Liver (tissue), 9 donors: ENCODE results near the gene CCDC178. TPM values are rescaled to one million over a fixed set of nuclear protein-coding genes. Genes with fewer than 3 reads are reported as not detected.

ENCODE experiments used
- DNase-seq: peaks from one replicate; pipeline ENCODE4 v3.0.0-alpha.2; 2017; ENCODE audit warnings: low spot score
- H3K27ac ChIP-seq, 2 donors: one replicate each; pipeline ENCODE4 v1.7.0; 2013; ENCODE audit warnings: inconsistent platforms in 2 of 2, low read length in 2 of 2, control low read depth in 1 of 2, low read depth in 1 of 2, mild to moderate bottlenecking in 1 of 2
- H3K27me3 ChIP-seq, 4 donors: one replicate each; pipeline versions ENCODE4 v1.6.1 to v1.7.0; 2013; ENCODE audit warnings: low read length in 3 of 4, inconsistent platforms in 1 of 4, mild to moderate bottlenecking in 1 of 4, moderate library complexity in 1 of 4; ENCODE audit not compliant: control insufficient read depth in 4 of 4, insufficient read depth in 4 of 4
- H3K36me3 ChIP-seq, 4 donors: one replicate each; pipeline versions ENCODE4 v1.6.1 to v1.7.0; 2013; ENCODE audit warnings: low read length in 3 of 4, mild to moderate bottlenecking in 3 of 4, low read depth in 1 of 4, moderate library complexity in 1 of 4; ENCODE audit not compliant: control insufficient read depth in 4 of 4, insufficient read depth in 3 of 4
- H3K4me1 ChIP-seq, 4 donors: one replicate each; pipeline versions ENCODE4 v1.6.1 to v1.7.0; 2013; ENCODE audit warnings: low read length in 3 of 4, mild to moderate bottlenecking in 3 of 4, moderate library complexity in 1 of 4; ENCODE audit not compliant: control insufficient read depth in 4 of 4, insufficient read depth in 4 of 4
- H3K4me3 ChIP-seq, 3 donors: one replicate each; pipeline versions ENCODE4 v1.6.1 to v1.7.0; 2013; ENCODE audit warnings: low read length in 3 of 3, control low read depth in 1 of 3, low read depth in 1 of 3, mild to moderate bottlenecking in 1 of 3
- H3K9ac ChIP-seq, 2 donors: one replicate each; pipeline ENCODE4 v1.7.0; 2013; ENCODE audit warnings: low read length in 2 of 2, mild to moderate bottlenecking in 2 of 2, moderate library complexity in 2 of 2, control low read depth in 1 of 2, low read depth in 1 of 2
- H3K9me3 ChIP-seq, 4 donors: one replicate each; pipeline versions ENCODE4 v1.6.1 to v1.7.0; 2013; ENCODE audit warnings: low read length in 3 of 4; ENCODE audit not compliant: control insufficient read depth in 4 of 4
- EGR1 ChIP-seq, 2 donors: IDR thresholded peaks; 2 replicates each; pipeline ENCODE4 v1.6.1; 2016 to 2018; ENCODE audit warnings: antibody characterized with exemption in 2 of 2, low read depth in 2 of 2
- FOXA1 ChIP-seq: IDR thresholded peaks from 2 replicates; pipeline ENCODE4 v1.6.1; 2016; ENCODE audit warnings: antibody characterized with exemption
- FOXA2 ChIP-seq: IDR thresholded peaks from 2 replicates; pipeline ENCODE4 v1.6.1; 2016; ENCODE audit warnings: antibody characterized with exemption
- GABPA ChIP-seq, 2 donors: IDR thresholded peaks in 1 of 2; conservative IDR thresholded peaks in 1 of 2; 2 replicates each; pipeline ENCODE4 v1.6.1; 2016; ENCODE audit warnings: antibody characterized with exemption in 2 of 2, mild to moderate bottlenecking in 1 of 2, moderate library complexity in 1 of 2
- HNF4A ChIP-seq, 2 donors: conservative IDR thresholded peaks; 2 replicates each; pipeline ENCODE4 v1.6.1; 2016; ENCODE audit warnings: antibody characterized with exemption in 2 of 2, mild to moderate bottlenecking in 2 of 2
- HNF4G ChIP-seq: IDR thresholded peaks from 2 replicates; pipeline ENCODE4 v1.6.1; 2016; ENCODE audit warnings: antibody characterized with exemption
- JUND ChIP-seq, 2 donors: IDR thresholded peaks; 2 replicates each; pipeline ENCODE4 v1.6.1; 2016; ENCODE audit warnings: antibody characterized with exemption in 2 of 2
- NR2F2 ChIP-seq: IDR thresholded peaks from 2 replicates; pipeline ENCODE4 v1.6.1; 2016; ENCODE audit warnings: antibody characterized with exemption
- RAD21 ChIP-seq, 2 donors: IDR thresholded peaks; 2 replicates each; pipeline ENCODE4 v1.6.1; 2016; ENCODE audit warnings: antibody characterized with exemption in 2 of 2, mild to moderate bottlenecking in 2 of 2
- RXRA ChIP-seq, 2 donors: IDR thresholded peaks; 2 replicates each; pipeline ENCODE4 v1.6.1; 2017 to 2018; ENCODE audit warnings: antibody characterized with exemption in 2 of 2, mild to moderate bottlenecking in 1 of 2
- SP1 ChIP-seq: IDR thresholded peaks from 2 replicates; pipeline ENCODE4 v1.6.1; 2018; ENCODE audit warnings: antibody characterized with exemption, mild to moderate bottlenecking
- TAF1 ChIP-seq: conservative IDR thresholded peaks from 2 replicates; pipeline ENCODE4 v1.6.1; 2016; ENCODE audit warnings: antibody characterized with exemption, mild to moderate bottlenecking
- YY1 ChIP-seq: IDR thresholded peaks from 2 replicates; pipeline ENCODE4 v1.6.1; 2016; ENCODE audit warnings: antibody characterized with exemption, mild to moderate bottlenecking
- WGBS: extraction: QIAGEN DNeasy Blood & Tissue Kit; methylation state at CpG from one replicate; pipeline ENCODE4 v1.1.7; 2013; 5-methylcytosine and 5-hydroxymethylcytosine counted together
- polyA plus RNA-seq, 2 donors: library from polyadenylated mRNA; stranded (reverse) in 1 of 2; unstranded in 1 of 2; fragments of 200-250 nt in 1 of 2; fragments of >200 nt in 1 of 2; fragmentation: Nextera tagmentation in 1 of 2; extraction: Ambion mirVana in 1 of 2; gene quantifications; one replicate each; pipeline versions ENCODE4 v1.2.1 to v1.2.3, GENCODE V29; 2013 to 2015
- total RNA-seq, 2 donors: library from RNA; depleted of rRNA; stranded (reverse); fragments of >200 nt; gene quantifications; one replicate each; pipeline ENCODE4 v1.2.3, GENCODE V29; 2014
- TF ChIP-seq, protein P1 (sequence below): fragments of 150-350 bp; IDR thresholded peaks from 2 replicates; pipeline ENCODE4 v1.5.1; 2017; ENCODE audit warnings: improper control_type of control experiment, low read depth, low read length; ENCODE audit not compliant: missing input control
- TF ChIP-seq, protein P2 (sequence below): IDR thresholded peaks from 2 replicates; pipeline ENCODE4 v1.6.1; 2016; ENCODE audit warnings: antibody characterized with exemption
- TF ChIP-seq, protein P3 (sequence below): IDR thresholded peaks from 2 replicates; pipeline ENCODE4 v1.6.1; 2016; ENCODE audit warnings: antibody characterized with exemption, mild to moderate bottlenecking
- TF ChIP-seq, protein P4 (sequence below): IDR thresholded peaks from 2 replicates; pipeline ENCODE4 v1.6.1; 2016; ENCODE audit warnings: antibody characterized with exemption
- donor health status: healthy.
- donor health status: healthy.
- donor health status: healthy.
- donor health status: healthy.
- donor health status: healthy.

Gene CCDC178
- total and polyA plus RNA-seq, 4 donors = not detected

DNA sequence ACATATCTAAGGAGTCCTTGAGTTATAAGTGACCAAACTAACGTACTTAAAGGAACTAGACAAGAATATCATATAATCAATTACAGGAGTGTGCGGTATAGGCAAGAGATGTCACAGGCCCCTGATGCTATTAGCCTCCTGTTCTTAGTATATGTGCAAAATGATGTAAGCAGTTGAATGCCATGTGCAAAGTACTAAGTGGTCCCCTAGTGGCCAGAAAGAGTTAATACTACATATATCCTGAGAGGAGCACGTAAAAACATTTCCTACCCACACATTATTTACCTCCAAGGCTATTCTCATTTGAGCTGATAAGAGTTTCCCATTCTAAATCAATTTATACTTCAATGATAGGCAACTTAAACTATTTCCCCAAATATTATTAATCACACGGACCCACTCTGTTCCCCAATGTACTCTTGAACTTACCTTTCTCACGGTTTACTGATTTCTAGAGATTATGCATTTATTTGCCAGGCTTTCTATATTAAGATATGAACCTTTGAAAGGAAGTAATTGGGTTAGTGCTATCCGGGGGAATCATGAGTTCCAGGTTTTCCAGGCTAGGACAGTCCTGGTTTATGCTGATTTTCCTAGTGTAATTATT is 509.7 kb downstream of the CCDC178 start:
- DNase-seq = no peak
- Histone ChIP-seq H3K4me1 (no peaks in the 10 kb centered on the region), H3K9me3 (no peaks in the 10 kb centered on the region), H3K27ac (no peak overlapping the region), H3K36me3 (no peaks in the 10 kb centered on the region), H3K4me3 (no peak overlapping the region), H3K27me3 (no peaks in the 10 kb centered on the region), H3K9ac (no peak overlapping the region)
- WGBS = 40% methylated on average over 6 of the region's 6 CpGs
- TF ChIP-seq SP1 (no peak), EGR1 (IDR thresholded peaks at IDR 0.05; ENCODE audit: low read depth in 2 of 2) (no peak), HNF4G (no peak), FOXA1 (no peak), GABPA (IDR thresholded peaks at IDR 0.05 in 1 of 2, conservative IDR thresholded peaks at IDR 0.05 in 1 of 2) (no peak), RAD21 (IDR thresholded peaks at IDR 0.05) (peak; percentile 21 to 50), YY1 (no peak)
- TF ChIP-seq, protein P1, sequence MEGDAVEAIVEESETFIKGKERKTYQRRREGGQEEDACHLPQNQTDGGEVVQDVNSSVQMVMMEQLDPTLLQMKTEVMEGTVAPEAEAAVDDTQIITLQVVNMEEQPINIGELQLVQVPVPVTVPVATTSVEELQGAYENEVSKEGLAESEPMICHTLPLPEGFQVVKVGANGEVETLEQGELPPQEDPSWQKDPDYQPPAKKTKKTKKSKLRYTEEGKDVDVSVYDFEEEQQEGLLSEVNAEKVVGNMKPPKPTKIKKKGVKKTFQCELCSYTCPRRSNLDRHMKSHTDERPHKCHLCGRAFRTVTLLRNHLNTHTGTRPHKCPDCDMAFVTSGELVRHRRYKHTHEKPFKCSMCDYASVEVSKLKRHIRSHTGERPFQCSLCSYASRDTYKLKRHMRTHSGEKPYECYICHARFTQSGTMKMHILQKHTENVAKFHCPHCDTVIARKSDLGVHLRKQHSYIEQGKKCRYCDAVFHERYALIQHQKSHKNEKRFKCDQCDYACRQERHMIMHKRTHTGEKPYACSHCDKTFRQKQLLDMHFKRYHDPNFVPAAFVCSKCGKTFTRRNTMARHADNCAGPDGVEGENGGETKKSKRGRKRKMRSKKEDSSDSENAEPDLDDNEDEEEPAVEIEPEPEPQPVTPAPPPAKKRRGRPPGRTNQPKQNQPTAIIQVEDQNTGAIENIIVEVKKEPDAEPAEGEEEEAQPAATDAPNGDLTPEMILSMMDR = peak; percentile 23
- TF ChIP-seq, protein P2, sequence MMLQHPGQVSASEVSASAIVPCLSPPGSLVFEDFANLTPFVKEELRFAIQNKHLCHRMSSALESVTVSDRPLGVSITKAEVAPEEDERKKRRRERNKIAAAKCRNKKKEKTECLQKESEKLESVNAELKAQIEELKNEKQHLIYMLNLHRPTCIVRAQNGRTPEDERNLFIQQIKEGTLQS = no peak

DNA sequence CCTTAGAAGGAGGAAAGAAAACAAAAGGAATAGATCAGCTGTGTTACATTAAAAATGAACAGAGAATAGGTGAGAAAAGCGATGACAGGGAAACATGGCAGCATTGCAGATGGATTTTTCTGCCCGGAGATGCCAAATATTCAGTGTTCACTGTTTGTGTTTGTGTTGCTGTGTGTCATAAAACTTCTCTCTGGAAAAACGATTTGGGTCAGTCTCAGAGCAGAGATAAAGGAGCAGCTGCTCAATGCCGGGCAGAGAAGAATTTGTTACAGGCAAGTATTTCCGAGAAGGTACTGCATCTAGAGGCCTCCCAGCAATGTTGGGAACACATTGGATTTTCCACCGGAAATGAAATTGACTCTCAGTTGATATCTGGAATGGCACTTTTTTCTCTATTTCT is 511.3 kb downstream of the CCDC178 start:
- Histone ChIP-seq H3K27ac (no peak overlapping the region), H3K27me3 (no peaks in the 10 kb centered on the region), H3K9me3 (no peaks in the 10 kb centered on the region), H3K4me3 (no peak overlapping the region), H3K4me1 (no peaks in the 10 kb centered on the region), H3K9ac (no peak overlapping the region), H3K36me3 (no peaks in the 10 kb centered on the region)
- WGBS = 63% methylated on average over 6 of the region's 6 CpGs
- no peak for DNase-seq
- no peak for TF ChIP-seq GABPA (IDR thresholded peaks at IDR 0.05 in 1 of 2, conservative IDR thresholded peaks at IDR 0.05 in 1 of 2)
- no peak for TF ChIP-seq HNF4G
- TF ChIP-seq, protein P3, sequence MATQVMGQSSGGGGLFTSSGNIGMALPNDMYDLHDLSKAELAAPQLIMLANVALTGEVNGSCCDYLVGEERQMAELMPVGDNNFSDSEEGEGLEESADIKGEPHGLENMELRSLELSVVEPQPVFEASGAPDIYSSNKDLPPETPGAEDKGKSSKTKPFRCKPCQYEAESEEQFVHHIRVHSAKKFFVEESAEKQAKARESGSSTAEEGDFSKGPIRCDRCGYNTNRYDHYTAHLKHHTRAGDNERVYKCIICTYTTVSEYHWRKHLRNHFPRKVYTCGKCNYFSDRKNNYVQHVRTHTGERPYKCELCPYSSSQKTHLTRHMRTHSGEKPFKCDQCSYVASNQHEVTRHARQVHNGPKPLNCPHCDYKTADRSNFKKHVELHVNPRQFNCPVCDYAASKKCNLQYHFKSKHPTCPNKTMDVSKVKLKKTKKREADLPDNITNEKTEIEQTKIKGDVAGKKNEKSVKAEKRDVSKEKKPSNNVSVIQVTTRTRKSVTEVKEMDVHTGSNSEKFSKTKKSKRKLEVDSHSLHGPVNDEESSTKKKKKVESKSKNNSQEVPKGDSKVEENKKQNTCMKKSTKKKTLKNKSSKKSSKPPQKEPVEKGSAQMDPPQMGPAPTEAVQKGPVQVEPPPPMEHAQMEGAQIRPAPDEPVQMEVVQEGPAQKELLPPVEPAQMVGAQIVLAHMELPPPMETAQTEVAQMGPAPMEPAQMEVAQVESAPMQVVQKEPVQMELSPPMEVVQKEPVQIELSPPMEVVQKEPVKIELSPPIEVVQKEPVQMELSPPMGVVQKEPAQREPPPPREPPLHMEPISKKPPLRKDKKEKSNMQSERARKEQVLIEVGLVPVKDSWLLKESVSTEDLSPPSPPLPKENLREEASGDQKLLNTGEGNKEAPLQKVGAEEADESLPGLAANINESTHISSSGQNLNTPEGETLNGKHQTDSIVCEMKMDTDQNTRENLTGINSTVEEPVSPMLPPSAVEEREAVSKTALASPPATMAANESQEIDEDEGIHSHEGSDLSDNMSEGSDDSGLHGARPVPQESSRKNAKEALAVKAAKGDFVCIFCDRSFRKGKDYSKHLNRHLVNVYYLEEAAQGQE = no peak
- TF ChIP-seq JUND (IDR thresholded peaks at IDR 0.05) = no peak

DNA sequence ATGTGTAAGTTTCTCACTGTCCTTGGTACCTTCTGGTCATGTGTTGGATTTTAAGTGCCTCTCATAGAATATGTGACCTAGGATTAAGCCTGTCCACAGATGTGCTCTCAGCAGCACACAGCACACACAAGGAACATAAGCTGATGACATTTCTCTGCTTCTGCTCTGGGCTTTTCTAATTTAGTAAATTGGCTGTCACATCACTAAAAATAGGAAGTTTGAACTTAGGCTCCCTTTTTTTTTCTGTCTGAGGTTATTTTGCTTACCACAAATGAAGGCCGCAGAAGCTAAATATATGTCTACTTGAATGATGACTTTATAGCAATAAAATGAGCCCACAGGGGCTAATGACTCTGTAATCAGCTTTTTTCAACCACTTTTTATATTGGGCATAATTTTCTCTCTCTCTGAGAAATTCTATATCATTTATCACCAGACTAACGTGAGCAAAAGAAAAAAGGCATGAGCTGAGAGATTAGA is 517.5 kb downstream of the CCDC178 start:
- Histone ChIP-seq H3K4me3 (no peak overlapping the region), H3K4me1 (no peaks in the 10 kb centered on the region), H3K27me3 (no peaks in the 10 kb centered on the region), H3K9ac (no peak overlapping the region), H3K9me3 (no peaks in the 10 kb centered on the region), H3K36me3 (no peaks in the 10 kb centered on the region), H3K27ac (no peak overlapping the region)
- no peak for DNase-seq
- 63% methylated on average over 2 of the region's 2 CpGs for WGBS
- TF ChIP-seq TAF1 = no peak
- TF ChIP-seq RXRA (IDR thresholded peaks at IDR 0.05) = no peak
- TF ChIP-seq GABPA (IDR thresholded peaks at IDR 0.05 in 1 of 2, conservative IDR thresholded peaks at IDR 0.05 in 1 of 2) = no peak
- no peak for TF ChIP-seq FOXA2
- no peak for TF ChIP-seq HNF4G
- TF ChIP-seq, protein P1 = no peak
- no peak for TF ChIP-seq NR2F2
- no peak for TF ChIP-seq RAD21 (IDR thresholded peaks at IDR 0.05)
- TF ChIP-seq, protein P4, sequence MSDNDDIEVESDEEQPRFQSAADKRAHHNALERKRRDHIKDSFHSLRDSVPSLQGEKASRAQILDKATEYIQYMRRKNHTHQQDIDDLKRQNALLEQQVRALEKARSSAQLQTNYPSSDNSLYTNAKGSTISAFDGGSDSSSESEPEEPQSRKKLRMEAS = no peak
- TF ChIP-seq HNF4A (conservative IDR thresholded peaks at IDR 0.05) = no peak
